G401 (cell line): Measurements from ENCODE around the gene FMO3. TPM values are rescaled to one million over a fixed set of nuclear protein-coding genes. Genes with fewer than 3 reads are reported as not detected.

Experiments
- DNase-seq: peaks from one replicate; pipeline ENCODE4 v3.0.0-alpha.2; 2015; ENCODE audit warnings: low spot score
- in situ Hi-C: cut with HindIII; loops from 2 replicates; pipeline ENCODE4 v1.10.0; 2016; ENCODE audit warnings: low sequenced_read_pairs, mixed read lengths
- total RNA-seq: library from RNA; depleted of rRNA; stranded (reverse); fragments of >200 nt; shearing (Covaris generic); gene quantifications from 2 replicates; pipeline ENCODE4 v1.2.3, GENCODE V29; 2014; rRNA removed

The FMO3 gene
- 0.12 TPM in 1 of 2 replicates, not detected in the other for total RNA-seq

GRCh38 chr1:171090604-171091003 lies at the start of gene FMO3:
TSS of gene FMO3 (plus strand) at chr1:171090905. CDS start at chr1:171092659, 1,754 bp downstream.
- in situ Hi-C loops, result no loop called here

GRCh38 chr1:171048014-171048413 lies 42.7 kb upstream of the FMO3 start:
- in situ Hi-C loops, result no loop called here
- DNase-seq, result no peak

More at GRCh38 chr1:171090604-171091003, at the start of gene FMO3:
- DNase-seq, result no peak

DNA sequence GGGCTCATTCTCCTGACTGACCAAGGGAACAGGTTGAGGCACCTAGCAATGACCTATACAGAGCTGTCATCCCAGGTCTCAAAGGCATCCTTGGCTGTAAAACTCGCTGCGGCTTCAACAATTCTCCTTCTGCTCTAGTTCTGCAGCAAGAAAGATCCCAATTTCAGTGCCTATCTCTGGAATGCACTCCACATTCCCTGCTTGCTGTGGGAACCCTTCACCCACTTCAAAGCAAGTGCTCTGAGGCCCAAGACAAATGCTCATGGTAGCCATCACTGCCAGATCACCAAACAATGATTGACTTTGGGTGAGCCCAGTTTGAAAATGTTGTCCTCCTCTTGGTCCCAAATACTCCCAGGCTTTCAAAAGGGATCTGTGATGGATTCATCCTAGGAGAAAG lies 37.7 kb upstream of the FMO3 start:
- in situ Hi-C loops, result no loop called here
- DNase-seq, result no peak

DNA sequence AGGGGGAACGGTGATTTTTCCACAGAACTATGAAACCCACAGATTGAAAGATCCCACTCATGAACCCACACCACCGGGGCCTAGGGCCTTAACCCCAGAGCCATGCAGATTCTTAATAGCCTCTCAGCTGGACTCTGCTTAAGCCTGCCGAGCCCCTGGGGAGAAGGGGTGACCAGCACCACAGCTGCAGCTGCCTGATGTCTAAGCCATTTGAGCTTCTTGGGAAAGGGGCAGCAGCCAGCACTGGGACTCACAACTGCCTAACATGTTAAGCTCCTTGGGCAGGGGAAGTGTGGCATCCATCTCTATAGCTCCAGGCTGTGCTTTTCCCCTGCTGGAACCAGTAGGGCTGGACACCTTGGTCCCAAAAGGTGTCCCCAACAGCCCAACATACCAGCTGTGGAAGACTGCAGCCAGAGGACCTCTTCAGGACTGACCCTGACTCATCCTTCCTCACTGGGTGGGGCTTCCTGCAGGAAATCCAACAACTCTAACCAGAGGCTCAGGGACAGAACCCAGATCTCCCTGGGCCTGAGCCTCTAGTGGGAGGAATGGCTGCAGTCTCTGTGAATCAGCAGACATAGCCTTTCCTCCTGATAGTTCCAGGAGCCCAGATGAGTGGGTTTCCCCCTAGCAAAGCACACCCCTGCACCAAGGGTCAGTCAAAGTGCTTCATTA lies 34.6 kb upstream of the FMO3 start:
- in situ Hi-C loops, result no loop called here
- DNase-seq, result no peak

DNA sequence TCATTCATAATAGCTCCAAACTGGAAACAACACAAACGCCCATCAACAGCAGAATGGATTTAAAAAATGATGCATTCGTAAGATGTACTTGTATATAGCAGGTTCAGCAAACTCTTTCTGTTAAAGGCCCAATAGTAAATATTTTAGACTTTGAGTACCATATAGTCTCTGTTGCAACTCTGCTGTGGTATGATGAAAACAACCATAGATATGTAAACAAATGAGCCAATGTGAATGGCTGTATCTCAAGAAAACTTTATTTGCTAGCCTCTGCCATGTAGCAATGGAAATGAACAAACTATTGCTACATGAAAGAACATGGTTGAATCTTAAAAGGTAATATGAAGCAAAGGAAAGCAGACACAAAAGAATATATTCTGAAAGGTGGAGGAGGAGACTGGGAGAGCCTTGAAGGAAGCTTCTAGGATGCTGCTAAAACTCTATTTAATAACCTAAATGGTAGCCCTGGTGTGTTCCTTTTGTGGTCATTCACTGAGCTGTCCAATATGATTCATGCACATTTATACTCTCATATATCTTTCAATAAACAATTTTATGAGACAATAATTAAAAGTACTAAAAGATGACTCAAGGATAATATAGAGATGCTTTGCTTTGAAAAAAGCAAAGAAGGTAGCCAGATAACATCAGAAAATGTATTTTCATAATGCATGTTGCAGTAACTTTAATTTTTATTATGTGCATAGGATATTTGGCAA lies 29.1 kb upstream of the FMO3 start:
- no peak for DNase-seq
- in situ Hi-C loops, result no loop called here

DNA sequence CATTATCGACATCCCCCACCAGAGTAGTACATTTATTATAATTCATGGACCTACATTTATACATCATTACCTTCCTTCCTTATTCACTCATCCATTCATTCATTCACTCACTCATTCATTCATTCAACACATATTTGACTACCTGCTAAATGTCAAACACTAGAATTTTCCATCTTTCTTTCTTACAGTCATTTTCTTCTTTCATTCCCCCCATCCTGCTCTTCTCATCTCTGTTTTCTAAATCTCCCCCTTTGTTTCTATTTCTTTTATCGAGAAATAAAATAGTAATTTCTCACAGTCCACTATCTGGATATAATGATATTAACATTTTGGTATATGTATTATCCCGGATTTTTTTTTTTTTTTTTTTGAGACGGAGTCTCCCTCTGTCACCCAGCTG lies 27.8 kb upstream of the FMO3 start:
- in situ Hi-C loops, result no loop called here
- DNase-seq, result no peak

- in situ Hi-C loops, result no loop called here
Observed at GRCh38 chr1:171075041-171075440, 15.7 kb upstream of the FMO3 start.

GRCh38 chr1:171081314-171081753 lies 9.4 kb upstream of the FMO3 start:
- DNase-seq, result peak; percentile 16
- in situ Hi-C loops, result no loop called here

More at GRCh38 chr1:171075041-171075440, 15.7 kb upstream of the FMO3 start:
- no peak for DNase-seq

- in situ Hi-C loops, result no loop called here
Observed at GRCh38 chr1:171081763-171082201, 8.9 kb upstream of the FMO3 start.

DNA sequence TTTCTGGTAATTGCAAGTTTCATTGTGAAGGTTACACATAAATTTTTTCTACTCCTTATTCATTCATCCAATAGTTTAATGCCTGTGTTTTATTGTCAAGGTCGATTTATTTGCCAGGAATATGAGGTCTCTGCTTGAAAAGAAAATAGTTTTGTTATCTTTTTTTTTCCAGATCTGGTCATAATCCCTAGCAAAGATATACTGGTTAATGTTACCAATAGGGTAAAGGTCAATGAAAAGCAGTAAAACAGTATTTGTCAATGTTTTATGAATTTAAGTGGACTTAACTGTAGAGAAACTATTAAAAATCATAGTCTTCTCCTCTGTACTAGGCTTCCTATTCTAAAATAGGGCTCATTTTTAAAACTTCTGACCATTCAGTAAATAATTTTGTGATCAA lies 8.1 kb upstream of the FMO3 start:
- in situ Hi-C loops, result no loop called here
- DNase-seq, result no peak

More at GRCh38 chr1:171081763-171082201, 8.9 kb upstream of the FMO3 start:
- DNase-seq, result peak; percentile 19

DNA sequence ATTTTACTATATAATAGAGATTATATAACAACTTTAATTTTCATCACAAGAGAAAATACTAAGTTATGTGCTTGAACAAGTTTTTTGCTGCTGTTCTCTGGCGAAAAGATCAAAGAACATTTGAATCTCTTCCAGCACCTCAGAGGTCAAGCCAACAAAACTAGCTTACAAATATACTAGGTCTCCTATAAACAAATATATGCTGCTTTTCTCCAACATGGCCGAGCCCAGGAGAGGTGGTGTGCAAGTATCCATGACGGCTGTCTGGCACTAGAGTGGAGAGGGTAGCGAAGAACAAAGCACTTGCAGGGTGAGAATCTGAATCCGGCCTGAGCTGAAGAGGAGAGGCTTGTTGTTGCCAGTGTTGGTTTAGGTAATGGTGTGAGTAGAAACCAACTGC lies 7.5 kb upstream of the FMO3 start:
- no peak for DNase-seq
- in situ Hi-C loops, result no loop called here

DNA sequence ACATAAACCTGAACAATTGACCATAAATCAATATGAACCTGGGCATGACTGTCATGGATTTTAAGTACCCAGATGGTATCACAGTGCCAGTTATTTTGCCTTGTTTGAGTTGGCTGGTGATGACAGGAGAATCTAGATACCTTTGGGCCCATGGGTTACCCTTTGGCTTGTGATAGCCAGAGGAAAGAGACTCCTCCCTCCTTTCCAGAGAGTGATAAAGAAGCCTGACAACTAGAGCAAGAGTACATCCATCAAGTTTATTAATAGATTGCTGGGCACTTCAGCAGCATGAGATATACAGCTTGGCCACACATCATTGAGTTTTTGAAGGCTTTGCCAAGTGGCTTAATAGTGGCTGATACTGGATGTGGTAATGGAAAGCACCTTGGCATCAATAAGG lies 6.6 kb upstream of the FMO3 start:
- in situ Hi-C loops, result no loop called here
- DNase-seq, result no peak

- no peak for DNase-seq
- in situ Hi-C loops, result no loop called here
Observed at GRCh38 chr1:171084870-171085269, 5.8 kb upstream of the FMO3 start.

DNA sequence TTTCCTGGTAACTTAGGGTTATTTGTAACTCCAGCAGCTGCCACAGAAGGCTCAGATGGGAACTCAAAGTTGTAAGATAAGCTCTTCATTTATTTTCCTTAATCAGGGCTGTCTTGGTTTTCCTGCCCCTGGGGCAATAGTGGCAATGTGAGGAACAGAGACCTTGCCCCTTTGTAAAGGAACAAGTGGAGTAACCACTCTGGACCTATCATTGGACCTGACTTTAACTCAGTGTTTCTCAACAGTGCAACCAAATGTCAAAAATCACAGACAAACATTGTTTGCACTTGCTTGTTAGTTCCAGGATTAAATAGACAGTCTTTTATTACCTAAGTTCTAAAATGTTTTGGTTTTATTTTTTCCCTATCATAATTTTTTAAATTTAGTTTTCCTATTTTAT lies 2.8 kb upstream of the FMO3 start:
- in situ Hi-C loops, result no loop called here

DNA sequence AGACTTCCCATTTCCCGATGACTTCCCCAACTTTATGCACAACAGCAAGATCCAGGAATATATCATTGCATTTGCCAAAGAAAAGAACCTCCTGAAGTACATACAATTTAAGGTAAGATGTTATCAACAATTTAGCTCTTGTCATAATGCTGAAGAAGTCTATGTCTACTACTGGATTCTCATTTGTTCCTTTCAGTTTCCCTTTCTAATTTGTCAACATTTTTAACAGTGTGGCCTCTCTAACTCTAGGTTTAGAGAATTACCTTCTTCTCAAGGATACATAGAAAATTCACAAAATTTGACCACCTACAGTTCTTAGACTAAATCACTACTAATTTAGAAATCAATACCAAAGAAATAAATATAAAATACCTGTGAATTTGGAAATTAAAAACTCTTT lies 13.2 kb downstream of the FMO3 start:
- DNase-seq, result no peak
- in situ Hi-C loops, result no loop called here

More for the DNA sequence above, 2.8 kb upstream of the FMO3 start:
- no peak for DNase-seq

- in situ Hi-C loops, result no loop called here
Observed at GRCh38 chr1:171107262-171107940, 16.7 kb downstream of the FMO3 start.

DNA sequence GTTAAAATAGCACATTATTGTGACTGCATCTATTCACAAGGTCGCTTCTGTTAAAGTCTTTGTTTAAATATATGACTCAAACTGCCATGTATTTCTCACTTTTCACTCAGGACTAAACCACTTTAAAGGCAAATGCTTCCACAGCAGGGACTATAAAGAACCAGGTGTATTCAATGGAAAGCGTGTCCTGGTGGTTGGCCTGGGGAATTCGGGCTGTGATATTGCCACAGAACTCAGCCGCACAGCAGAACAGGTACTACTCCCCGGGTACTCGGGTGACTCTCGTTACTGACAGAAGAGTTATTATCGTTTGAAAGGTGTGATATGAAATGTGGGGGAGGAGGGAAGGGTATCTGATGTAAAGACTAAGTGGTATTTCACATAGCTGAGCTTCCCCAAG lies 17.3 kb downstream of the FMO3 start:
- DNase-seq, result no peak
- in situ Hi-C loops, result no loop called here

More at GRCh38 chr1:171107262-171107940, 16.7 kb downstream of the FMO3 start:
- DNase-seq, result no peak

GRCh38 chr1:171109966-171110365 lies 19.3 kb downstream of the FMO3 start:
- in situ Hi-C loops, result no loop called here
- DNase-seq, result no peak

DNA sequence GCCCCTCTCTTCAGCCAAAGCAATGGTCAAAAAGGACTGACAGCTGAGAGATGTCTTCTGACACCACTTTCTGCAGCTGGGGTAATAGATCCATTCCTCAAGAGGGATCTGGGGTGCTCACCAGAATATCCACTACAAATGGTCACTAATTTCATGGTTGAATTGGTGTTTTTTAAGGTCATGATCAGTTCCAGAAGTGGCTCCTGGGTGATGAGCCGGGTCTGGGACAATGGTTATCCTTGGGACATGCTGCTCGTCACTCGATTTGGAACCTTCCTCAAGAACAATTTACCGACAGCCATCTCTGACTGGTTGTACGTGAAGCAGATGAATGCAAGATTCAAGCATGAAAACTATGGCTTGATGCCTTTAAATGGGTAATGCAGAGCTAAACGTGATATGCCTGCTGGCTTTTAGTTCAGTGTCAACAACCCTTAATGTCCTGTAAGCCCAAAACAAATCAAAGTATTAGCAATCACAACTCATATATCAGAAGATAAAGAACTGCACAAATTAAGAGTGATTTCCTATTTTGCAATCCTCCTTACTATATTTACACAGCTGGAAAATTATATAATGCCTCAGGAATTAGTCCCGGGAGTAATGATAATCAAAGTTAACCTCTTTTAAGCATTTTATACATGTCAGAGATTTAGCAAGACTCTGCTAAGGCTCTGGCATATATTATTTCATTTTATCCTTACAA lies 20.1 kb downstream of the FMO3 start:
- DNase-seq, result no peak
- in situ Hi-C loops, result no loop called here
